ENCODE results near the gene ZFP90.

DNA sequence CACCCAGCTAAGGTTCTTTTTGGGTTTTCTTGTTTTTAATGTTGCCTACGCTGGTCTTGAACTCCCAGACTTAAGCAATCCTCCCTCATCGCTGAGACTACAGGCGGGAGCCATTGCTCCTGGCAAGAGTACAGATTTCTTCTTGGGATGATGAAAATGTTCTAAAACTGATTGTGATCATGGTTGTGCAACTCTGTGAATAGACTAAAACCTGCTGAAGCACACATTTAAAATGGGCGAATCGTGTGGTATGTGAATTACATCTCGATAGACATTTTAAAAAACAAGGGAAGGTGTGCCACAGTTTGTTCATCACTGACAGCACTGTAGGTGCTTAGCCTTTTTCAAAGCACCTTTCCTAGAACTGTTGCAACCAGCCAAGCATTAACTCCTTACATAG, 57.2 kb downstream of the ZFP90 start:
- TF ChIP-seq HDAC1 (IDR thresholded peaks at IDR 0.05) (no peak), SIN3A (IDR thresholded peaks at IDR 0.05; ENCODE audit: borderline replicate concordance in 2 of 2, control insufficient read depth in 1 of 2, low read depth in 2 of 2, low read length in 2 of 2) (no peak)
- TF ChIP-seq, protein P1, sequence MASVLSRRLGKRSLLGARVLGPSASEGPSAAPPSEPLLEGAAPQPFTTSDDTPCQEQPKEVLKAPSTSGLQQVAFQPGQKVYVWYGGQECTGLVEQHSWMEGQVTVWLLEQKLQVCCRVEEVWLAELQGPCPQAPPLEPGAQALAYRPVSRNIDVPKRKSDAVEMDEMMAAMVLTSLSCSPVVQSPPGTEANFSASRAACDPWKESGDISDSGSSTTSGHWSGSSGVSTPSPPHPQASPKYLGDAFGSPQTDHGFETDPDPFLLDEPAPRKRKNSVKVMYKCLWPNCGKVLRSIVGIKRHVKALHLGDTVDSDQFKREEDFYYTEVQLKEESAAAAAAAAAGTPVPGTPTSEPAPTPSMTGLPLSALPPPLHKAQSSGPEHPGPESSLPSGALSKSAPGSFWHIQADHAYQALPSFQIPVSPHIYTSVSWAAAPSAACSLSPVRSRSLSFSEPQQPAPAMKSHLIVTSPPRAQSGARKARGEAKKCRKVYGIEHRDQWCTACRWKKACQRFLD (CRISPR knock-in tag; IDR thresholded peaks at IDR 0.05) = no peak

Measured in K562 (cell line).